ENCODE measurements around the gene ZFP92.

DNA sequence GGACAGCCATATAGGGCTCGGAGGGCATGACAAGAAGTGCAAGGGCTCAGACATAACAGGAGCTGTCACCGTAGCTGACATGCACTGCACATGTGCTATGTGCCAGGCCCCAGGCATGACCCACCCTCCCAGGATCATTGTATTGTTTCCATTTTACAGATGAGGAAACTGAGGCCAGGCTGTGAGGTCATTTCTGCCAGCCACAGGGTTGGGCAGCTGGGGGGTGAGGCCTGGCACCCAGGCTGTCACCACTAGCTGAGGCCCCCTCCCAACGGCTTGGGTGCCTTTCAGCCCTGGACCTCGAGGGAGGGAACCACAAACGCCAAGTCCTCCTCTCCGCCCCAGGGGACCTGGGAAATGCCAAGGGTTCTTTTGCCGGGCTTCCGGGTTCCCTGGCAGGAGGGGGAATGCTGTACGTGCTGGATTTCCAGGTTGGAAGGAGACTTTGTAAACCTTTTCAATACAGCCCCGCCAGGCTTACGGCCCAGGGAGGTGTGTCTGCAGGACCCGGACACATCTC is 21.9 kb downstream of the ZFP92 start:
- TF ChIP-seq, protein P1, sequence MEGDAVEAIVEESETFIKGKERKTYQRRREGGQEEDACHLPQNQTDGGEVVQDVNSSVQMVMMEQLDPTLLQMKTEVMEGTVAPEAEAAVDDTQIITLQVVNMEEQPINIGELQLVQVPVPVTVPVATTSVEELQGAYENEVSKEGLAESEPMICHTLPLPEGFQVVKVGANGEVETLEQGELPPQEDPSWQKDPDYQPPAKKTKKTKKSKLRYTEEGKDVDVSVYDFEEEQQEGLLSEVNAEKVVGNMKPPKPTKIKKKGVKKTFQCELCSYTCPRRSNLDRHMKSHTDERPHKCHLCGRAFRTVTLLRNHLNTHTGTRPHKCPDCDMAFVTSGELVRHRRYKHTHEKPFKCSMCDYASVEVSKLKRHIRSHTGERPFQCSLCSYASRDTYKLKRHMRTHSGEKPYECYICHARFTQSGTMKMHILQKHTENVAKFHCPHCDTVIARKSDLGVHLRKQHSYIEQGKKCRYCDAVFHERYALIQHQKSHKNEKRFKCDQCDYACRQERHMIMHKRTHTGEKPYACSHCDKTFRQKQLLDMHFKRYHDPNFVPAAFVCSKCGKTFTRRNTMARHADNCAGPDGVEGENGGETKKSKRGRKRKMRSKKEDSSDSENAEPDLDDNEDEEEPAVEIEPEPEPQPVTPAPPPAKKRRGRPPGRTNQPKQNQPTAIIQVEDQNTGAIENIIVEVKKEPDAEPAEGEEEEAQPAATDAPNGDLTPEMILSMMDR (IDR thresholded peaks at IDR 0.05): no peak
- TF ChIP-seq EP300 (IDR thresholded peaks at IDR 0.05) (no peak), POLR2A (IDR thresholded peaks at IDR 0.05) (no peak)

Measured in upper lobe of left lung (tissue), 4 donors.